HG03108 (cell line): Measurements from ENCODE around the gene PSMC2.

Experiments
- ATAC-seq: cut with Tn5 transposase; IDR thresholded peaks from one replicate; pipeline ENCODE4 v1.9.1; 2021; ENCODE audit warnings: moderate library complexity; ENCODE audit not compliant: unreplicated experiment

Gene PSMC2

GRCh38 chr7:103347507-103348267, at the start of gene PSMC2:
PSMC2 (plus strand) TSS chr7:103347643; CDS start chr7:103347712, 69 bp downstream.
- peak; percentile 51 for ATAC-seq

- peak; percentile 13 for ATAC-seq
Measured at GRCh38 chr7:103297837-103298179, 49.6 kb upstream of the PSMC2 start.

- ATAC-seq = no peak
Measured at GRCh38 chr7:103299660-103300059, 47.8 kb upstream of the PSMC2 start.

GRCh38 chr7:103301441-103301840, 46.0 kb upstream of the PSMC2 start:
- ATAC-seq = no peak

- ATAC-seq = no peak
Measured at GRCh38 chr7:103307503-103308231, 39.8 kb upstream of the PSMC2 start.

GRCh38 chr7:103314852-103315251, 32.6 kb upstream of the PSMC2 start:
- ATAC-seq = no peak

GRCh38 chr7:103316380-103316941, 31.0 kb upstream of the PSMC2 start:
- ATAC-seq = no peak

GRCh38 chr7:103317009-103317408, 30.4 kb upstream of the PSMC2 start:
- no peak for ATAC-seq

- no peak for ATAC-seq
Measured at GRCh38 chr7:103325744-103326143, 21.7 kb upstream of the PSMC2 start.

- ATAC-seq = no peak
Measured at GRCh38 chr7:103336761-103337160, 10.7 kb upstream of the PSMC2 start.

GRCh38 chr7:103338864-103339263, 8.6 kb upstream of the PSMC2 start:
- ATAC-seq = no peak

- ATAC-seq = no peak
Measured at GRCh38 chr7:103341466-103341865, 6.0 kb upstream of the PSMC2 start.

GRCh38 chr7:103343332-103343731, 4.1 kb upstream of the PSMC2 start:
- ATAC-seq = no peak

- peak; percentile 4 for ATAC-seq
Measured at GRCh38 chr7:103343758-103344452, 3.5 kb upstream of the PSMC2 start.

GRCh38 chr7:103344453-103345149, 2.8 kb upstream of the PSMC2 start, which contains the start of gene DNAJC2:
DNAJC2 (minus strand) TSS chr7:103344767; CDS start chr7:103344622, 145 bp downstream.
- ATAC-seq = peak; percentile 72

- ATAC-seq = no peak
Measured at GRCh38 chr7:103346396-103346795, 1.0 kb upstream of the PSMC2 start.

GRCh38 chr7:103348452-103348851, 1.0 kb downstream of the PSMC2 start:
- ATAC-seq = no peak

- ATAC-seq = no peak
Measured at GRCh38 chr7:103348959-103349358, 1.5 kb downstream of the PSMC2 start.

- ATAC-seq = no peak
Measured at GRCh38 chr7:103349805-103350204, 2.4 kb downstream of the PSMC2 start.

GRCh38 chr7:103369432-103369831, 22.0 kb downstream of the PSMC2 start:
- ATAC-seq = no peak
